Liver (tissue), 9 donors: ENCODE results near the gene PCDH10. TPM values are rescaled to one million over a fixed set of nuclear protein-coding genes. Genes with fewer than 3 reads are reported as not detected.

Source experiments
- DNase-seq: peaks from one replicate; pipeline ENCODE4 v3.0.0-alpha.2; 2017; ENCODE audit warnings: low spot score
- H3K27ac ChIP-seq, 2 donors: one replicate each; pipeline ENCODE4 v1.7.0; 2013; ENCODE audit warnings: inconsistent platforms in 2 of 2, low read length in 2 of 2, control low read depth in 1 of 2, low read depth in 1 of 2, mild to moderate bottlenecking in 1 of 2
- H3K27me3 ChIP-seq, 4 donors: one replicate each; pipeline versions ENCODE4 v1.6.1 to v1.7.0; 2013; ENCODE audit warnings: low read length in 3 of 4, inconsistent platforms in 1 of 4, mild to moderate bottlenecking in 1 of 4, moderate library complexity in 1 of 4; ENCODE audit not compliant: control insufficient read depth in 4 of 4, insufficient read depth in 4 of 4
- H3K36me3 ChIP-seq, 4 donors: one replicate each; pipeline versions ENCODE4 v1.6.1 to v1.7.0; 2013; ENCODE audit warnings: low read length in 3 of 4, mild to moderate bottlenecking in 3 of 4, low read depth in 1 of 4, moderate library complexity in 1 of 4; ENCODE audit not compliant: control insufficient read depth in 4 of 4, insufficient read depth in 3 of 4
- H3K4me1 ChIP-seq, 4 donors: one replicate each; pipeline versions ENCODE4 v1.6.1 to v1.7.0; 2013; ENCODE audit warnings: low read length in 3 of 4, mild to moderate bottlenecking in 3 of 4, moderate library complexity in 1 of 4; ENCODE audit not compliant: control insufficient read depth in 4 of 4, insufficient read depth in 4 of 4
- H3K4me3 ChIP-seq, 3 donors: one replicate each; pipeline versions ENCODE4 v1.6.1 to v1.7.0; 2013; ENCODE audit warnings: low read length in 3 of 3, control low read depth in 1 of 3, low read depth in 1 of 3, mild to moderate bottlenecking in 1 of 3
- H3K9ac ChIP-seq, 2 donors: one replicate each; pipeline ENCODE4 v1.7.0; 2013; ENCODE audit warnings: low read length in 2 of 2, mild to moderate bottlenecking in 2 of 2, moderate library complexity in 2 of 2, control low read depth in 1 of 2, low read depth in 1 of 2
- H3K9me3 ChIP-seq, 4 donors: one replicate each; pipeline versions ENCODE4 v1.6.1 to v1.7.0; 2013; ENCODE audit warnings: low read length in 3 of 4; ENCODE audit not compliant: control insufficient read depth in 4 of 4
- EGR1 ChIP-seq, 2 donors: IDR thresholded peaks; 2 replicates each; pipeline ENCODE4 v1.6.1; 2016 to 2018; ENCODE audit warnings: antibody characterized with exemption in 2 of 2, low read depth in 2 of 2
- FOXA1 ChIP-seq: IDR thresholded peaks from 2 replicates; pipeline ENCODE4 v1.6.1; 2016; ENCODE audit warnings: antibody characterized with exemption
- FOXA2 ChIP-seq: IDR thresholded peaks from 2 replicates; pipeline ENCODE4 v1.6.1; 2016; ENCODE audit warnings: antibody characterized with exemption
- JUND ChIP-seq, 2 donors: IDR thresholded peaks; 2 replicates each; pipeline ENCODE4 v1.6.1; 2016; ENCODE audit warnings: antibody characterized with exemption in 2 of 2
- NR2F2 ChIP-seq: IDR thresholded peaks from 2 replicates; pipeline ENCODE4 v1.6.1; 2016; ENCODE audit warnings: antibody characterized with exemption
- RAD21 ChIP-seq, 2 donors: IDR thresholded peaks; 2 replicates each; pipeline ENCODE4 v1.6.1; 2016; ENCODE audit warnings: antibody characterized with exemption in 2 of 2, mild to moderate bottlenecking in 2 of 2
- SP1 ChIP-seq: IDR thresholded peaks from 2 replicates; pipeline ENCODE4 v1.6.1; 2018; ENCODE audit warnings: antibody characterized with exemption, mild to moderate bottlenecking
- TAF1 ChIP-seq: conservative IDR thresholded peaks from 2 replicates; pipeline ENCODE4 v1.6.1; 2016; ENCODE audit warnings: antibody characterized with exemption, mild to moderate bottlenecking
- YY1 ChIP-seq: IDR thresholded peaks from 2 replicates; pipeline ENCODE4 v1.6.1; 2016; ENCODE audit warnings: antibody characterized with exemption, mild to moderate bottlenecking
- WGBS: extraction: QIAGEN DNeasy Blood & Tissue Kit; methylation state at CpG from one replicate; pipeline ENCODE4 v1.1.7; 2013; 5-methylcytosine and 5-hydroxymethylcytosine counted together
- polyA plus RNA-seq, 2 donors: library from polyadenylated mRNA; stranded (reverse) in 1 of 2; unstranded in 1 of 2; fragments of 200-250 nt in 1 of 2; fragments of >200 nt in 1 of 2; fragmentation: Nextera tagmentation in 1 of 2; extraction: Ambion mirVana in 1 of 2; gene quantifications; one replicate each; pipeline versions ENCODE4 v1.2.1 to v1.2.3, GENCODE V29; 2013 to 2015
- total RNA-seq, 2 donors: library from RNA; depleted of rRNA; stranded (reverse); fragments of >200 nt; gene quantifications; one replicate each; pipeline ENCODE4 v1.2.3, GENCODE V29; 2014
- TF ChIP-seq, protein P1 (sequence below): IDR thresholded peaks from 2 replicates; pipeline ENCODE4 v1.6.1; 2016; ENCODE audit warnings: antibody characterized with exemption
- TF ChIP-seq, protein P2 (sequence below): IDR thresholded peaks from 2 replicates; pipeline ENCODE4 v1.6.1; 2016; ENCODE audit warnings: antibody characterized with exemption, mild to moderate bottlenecking
- donor health status: healthy.
- donor health status: healthy.
- donor health status: healthy.
- donor health status: healthy.
- donor health status: healthy.

The PCDH10 gene
- total and polyA plus RNA-seq, 4 donors = under 0.01 to 0.09 (median 0.05) TPM; not detected in 1

DNA sequence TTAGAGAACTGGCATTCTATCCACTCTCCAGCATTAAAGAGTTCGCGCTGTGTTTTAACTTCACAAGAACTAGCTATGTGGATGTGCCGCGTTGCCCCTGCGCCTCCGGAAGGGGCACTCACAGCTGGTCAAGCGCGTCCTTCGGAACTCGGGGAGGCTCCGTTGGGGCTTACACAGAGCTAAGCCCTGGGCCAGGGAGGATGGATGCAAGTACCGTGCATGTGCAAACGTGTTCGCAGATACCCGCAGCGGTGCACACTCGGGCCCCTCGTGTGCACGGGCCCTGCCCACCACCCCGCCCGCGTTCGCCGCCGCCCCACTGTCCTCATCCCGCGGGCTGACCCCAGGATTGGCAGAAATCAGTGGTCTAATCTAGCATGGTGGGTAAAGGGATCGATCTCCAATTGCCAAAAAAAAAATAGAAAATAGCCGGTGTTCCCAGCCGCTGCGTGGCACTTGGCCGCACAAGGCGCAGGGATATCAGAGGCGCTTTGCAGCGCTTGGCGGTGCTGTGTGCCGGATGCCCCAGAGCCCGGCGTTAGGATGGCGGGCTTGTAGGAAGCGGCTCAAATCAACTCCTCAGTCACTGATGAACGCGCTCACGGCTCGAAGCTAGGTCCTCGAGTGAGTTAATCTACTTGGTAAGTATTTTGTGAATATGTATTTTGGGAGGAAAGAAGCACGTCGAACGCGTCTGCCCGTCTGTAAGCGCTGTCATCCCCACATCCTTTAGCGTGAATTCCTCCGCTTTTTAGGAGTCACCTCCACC is 989 bp upstream of the PCDH10 start:
- Histone ChIP-seq H3K36me3 (no peaks in the 10 kb centered on the region), H3K9me3 (no peaks in the 10 kb centered on the region), H3K9ac (no peak overlapping the region), H3K27me3 (peaks cover 2 to 17% (median 12%) of the 10 kb centered on the region in 4 donors), H3K4me3 (peak overlapping the region in 1 of 3 donors; percentile 22), H3K27ac (no peak overlapping the region), H3K4me1 (peaks cover 9 to 65% (median 33%) of the 10 kb centered on the region in 4 donors)
- no peak for TF ChIP-seq EGR1 (IDR thresholded peaks at IDR 0.05; ENCODE audit: low read depth in 2 of 2)
- no peak for TF ChIP-seq RAD21 (IDR thresholded peaks at IDR 0.05)
- TF ChIP-seq JUND (IDR thresholded peaks at IDR 0.05) = no peak
- TF ChIP-seq, protein P1, sequence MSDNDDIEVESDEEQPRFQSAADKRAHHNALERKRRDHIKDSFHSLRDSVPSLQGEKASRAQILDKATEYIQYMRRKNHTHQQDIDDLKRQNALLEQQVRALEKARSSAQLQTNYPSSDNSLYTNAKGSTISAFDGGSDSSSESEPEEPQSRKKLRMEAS = no peak
- TF ChIP-seq, protein P2, sequence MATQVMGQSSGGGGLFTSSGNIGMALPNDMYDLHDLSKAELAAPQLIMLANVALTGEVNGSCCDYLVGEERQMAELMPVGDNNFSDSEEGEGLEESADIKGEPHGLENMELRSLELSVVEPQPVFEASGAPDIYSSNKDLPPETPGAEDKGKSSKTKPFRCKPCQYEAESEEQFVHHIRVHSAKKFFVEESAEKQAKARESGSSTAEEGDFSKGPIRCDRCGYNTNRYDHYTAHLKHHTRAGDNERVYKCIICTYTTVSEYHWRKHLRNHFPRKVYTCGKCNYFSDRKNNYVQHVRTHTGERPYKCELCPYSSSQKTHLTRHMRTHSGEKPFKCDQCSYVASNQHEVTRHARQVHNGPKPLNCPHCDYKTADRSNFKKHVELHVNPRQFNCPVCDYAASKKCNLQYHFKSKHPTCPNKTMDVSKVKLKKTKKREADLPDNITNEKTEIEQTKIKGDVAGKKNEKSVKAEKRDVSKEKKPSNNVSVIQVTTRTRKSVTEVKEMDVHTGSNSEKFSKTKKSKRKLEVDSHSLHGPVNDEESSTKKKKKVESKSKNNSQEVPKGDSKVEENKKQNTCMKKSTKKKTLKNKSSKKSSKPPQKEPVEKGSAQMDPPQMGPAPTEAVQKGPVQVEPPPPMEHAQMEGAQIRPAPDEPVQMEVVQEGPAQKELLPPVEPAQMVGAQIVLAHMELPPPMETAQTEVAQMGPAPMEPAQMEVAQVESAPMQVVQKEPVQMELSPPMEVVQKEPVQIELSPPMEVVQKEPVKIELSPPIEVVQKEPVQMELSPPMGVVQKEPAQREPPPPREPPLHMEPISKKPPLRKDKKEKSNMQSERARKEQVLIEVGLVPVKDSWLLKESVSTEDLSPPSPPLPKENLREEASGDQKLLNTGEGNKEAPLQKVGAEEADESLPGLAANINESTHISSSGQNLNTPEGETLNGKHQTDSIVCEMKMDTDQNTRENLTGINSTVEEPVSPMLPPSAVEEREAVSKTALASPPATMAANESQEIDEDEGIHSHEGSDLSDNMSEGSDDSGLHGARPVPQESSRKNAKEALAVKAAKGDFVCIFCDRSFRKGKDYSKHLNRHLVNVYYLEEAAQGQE = no peak
- no peak for TF ChIP-seq FOXA1
- no peak for DNase-seq
- WGBS = 4% methylated on average over 54 of the region's 54 CpGs

DNA sequence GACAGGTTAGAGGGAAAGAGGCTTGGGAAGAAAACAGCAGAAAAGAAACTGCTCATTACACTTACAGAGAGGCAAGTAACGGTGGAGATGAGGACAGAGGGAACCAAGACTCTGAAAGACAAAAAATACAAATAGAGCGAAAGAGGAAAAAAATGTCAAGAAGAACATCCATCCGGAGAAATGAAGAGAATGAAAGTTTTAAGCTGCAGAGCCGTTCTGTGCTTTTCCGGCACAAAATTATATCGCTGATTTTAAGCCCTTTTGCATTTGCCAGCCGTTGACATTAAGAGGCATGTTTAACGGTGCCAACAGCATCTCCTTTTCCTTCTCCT is 236 bp downstream of the PCDH10 start:
- Histone ChIP-seq H3K27ac (no peak overlapping the region), H3K36me3 (no peaks in the 10 kb centered on the region), H3K9me3 (no peaks in the 10 kb centered on the region), H3K4me1 (peaks cover 9 to 65% (median 33%) of the 10 kb centered on the region in 4 donors), H3K27me3 (peaks cover 2 to 16% (median 12%) of the 10 kb centered on the region in 4 donors), H3K9ac (no peak overlapping the region), H3K4me3 (peak overlapping the region in 1 of 3 donors; percentile 30)
- DNase-seq = no peak
- 6% methylated on average over 8 of the region's 8 CpGs for WGBS
- TF ChIP-seq, protein P2 = no peak
- TF ChIP-seq SP1 (no peak), TAF1 (no peak), JUND (IDR thresholded peaks at IDR 0.05) (no peak), RAD21 (IDR thresholded peaks at IDR 0.05) (no peak), NR2F2 (no peak), YY1 (no peak), FOXA2 (no peak)
